Gastrocnemius medialis (tissue), 4 donors: ENCODE measurements around the gene FOXG1. TPM values are rescaled to one million over a fixed set of nuclear protein-coding genes. Genes with fewer than 3 reads are reported as not detected.

Source experiments
- ATAC-seq, 2 donors: fragments of 150-250 bp; one replicate each; pipeline ENCODE4 v1.9.1; 2016
- DNase-seq, 2 donors: peaks; one replicate each; pipeline ENCODE4 v3.0.0-alpha.2; 2019
- H3K27ac ChIP-seq, 4 donors: fragments of 200-600 bp; sonication (generic); 1 replicate in 1 of 4; 2 replicates in 3 of 4; pipeline ENCODE4 v1.5.1; 2016 to 2018; ENCODE audit warnings: mild to moderate bottlenecking in 2 of 4, moderate library complexity in 1 of 4
- H3K27me3 ChIP-seq, 3 donors: fragments of 200-600 bp; sonication (generic) in 2 of 3; 1 replicate in 1 of 3; 2 replicates in 2 of 3; pipeline versions ENCODE4 v1.5.1 to v1.6.0; 2016 to 2019; ENCODE audit warnings: mild to moderate bottlenecking in 1 of 3, moderate library complexity in 1 of 3
- H3K36me3 ChIP-seq, 2 donors: fragments of 200-600 bp; sonication (generic) in 1 of 2; one replicate each; pipeline ENCODE4 v1.5.1; 2017 to 2018
- H3K4me1 ChIP-seq, 2 donors: fragments of 200-600 bp; sonication (generic) in 1 of 2; one replicate each; pipeline ENCODE4 v1.5.1; 2016 to 2017; ENCODE audit warnings: mild to moderate bottlenecking in 2 of 2
- H3K4me3 ChIP-seq, 4 donors: fragments of 200-600 bp; sonication (generic) in 3 of 4; 1 replicate in 1 of 4; 2 replicates in 3 of 4; pipeline ENCODE4 v1.5.1; 2016 to 2019; ENCODE audit warnings: mild to moderate bottlenecking in 2 of 4
- H3K9me3 ChIP-seq, 3 donors: fragments of 200-600 bp; sonication (generic) in 2 of 3; 1 replicate in 1 of 3; 2 replicates in 2 of 3; pipeline ENCODE4 v1.5.1; 2016 to 2019
- CTCF ChIP-seq, 5 experiments: fragments of 450-650 bp in 3 of 5; fragments of 200-600 bp in 2 of 5; sonication (generic) in 2 of 5; IDR thresholded peaks in 4 of 5; conservative IDR thresholded peaks in 1 of 5; 1 replicate in 4 of 5; 2 replicates in 1 of 5; pipeline ENCODE4 v1.5.1; 2016 to 2019; ENCODE audit warnings: antibody characterized with exemption in 5 of 5, mild to moderate bottlenecking in 3 of 5, moderate library complexity in 3 of 5
- POLR2A ChIP-seq, 2 donors: fragments of 450-650 bp; IDR thresholded peaks; one replicate each; pipeline ENCODE4 v1.6.1; 2017; ENCODE audit warnings: antibody characterized with exemption in 2 of 2, mild to moderate bottlenecking in 2 of 2, moderate library complexity in 2 of 2
- in situ Hi-C, 4 donors: fragments of 200-750 bp; cut with MboI; loops; one replicate each; pipeline versions ENCODE4 v1.15.0 to v1.8.0; 2017; ENCODE audit warnings: low sequenced_read_pairs in 4 of 4
- intact Hi-C: fragments of 100-400 bp; cut with DNase I; formaldehyde crosslinking; loops from one replicate; pipeline ENCODE4 v1.15.1; 2023; ENCODE audit warnings: low total_unique reads
- total RNA-seq, 4 donors: library from RNA; depleted of rRNA; stranded (reverse); fragments of >200 nt; gene quantifications; one replicate each; pipeline versions ENCODE4 v1.1.0 to v1.2.3, GENCODE V29; 2016

FOXG1 gene
- total RNA-seq, 4 donors from 2014 or later = not detected

- Histone ChIP-seq H3K36me3 (no peaks in the 10 kb centered on the region), H3K9me3 (no peaks in the 10 kb centered on the region), H3K4me1 (no peaks in the 10 kb centered on the region), H3K27me3 (peaks cover 78 to 94% (median 87%) of the 10 kb centered on the region in 3 donors), H3K4me3 (no peak overlapping the region), H3K27ac (no peak overlapping the region)
- ATAC-seq (no peak), DNase-seq (no peak)
- in situ Hi-C loops = loop anchor here in 2 of 4 donors (25.0 kb wide), 2 partner anchors 764 to 1439 kb away; no protein-coding TSS in a partner anchor
- no peak for TF ChIP-seq POLR2A (IDR thresholded peaks at IDR 0.05)
- no peak for TF ChIP-seq CTCF (IDR thresholded peaks at IDR 0.05 in 4 of 5, conservative IDR thresholded peaks at IDR 0.05 in 1 of 5)
- intact Hi-C loops = no loop called here
Observed at GRCh38 chr14:28773176-28773575, 6.6 kb downstream of the FOXG1 start.

- H3K4me1 ChIP-seq = no peaks in the 10 kb centered on the region
- in situ Hi-C loops (loop anchor here in 2 of 4 donors (25.0 kb wide), 2 partner anchors 763 to 1438 kb away; no protein-coding TSS in a partner anchor), intact Hi-C loops (no loop called here)
- no peaks in the 10 kb centered on the region for H3K9me3 ChIP-seq
- H3K27me3 ChIP-seq = peaks cover 77 to 93% (median 87%) of the 10 kb centered on the region in 3 donors
- ATAC-seq = no peak
- DNase-seq = no peak
- H3K27ac ChIP-seq = no peak overlapping the region
- no peak overlapping the region for H3K4me3 ChIP-seq
- no peaks in the 10 kb centered on the region for H3K36me3 ChIP-seq
- no peak for TF ChIP-seq POLR2A (IDR thresholded peaks at IDR 0.05)
- TF ChIP-seq CTCF (IDR thresholded peaks at IDR 0.05 in 4 of 5, conservative IDR thresholded peaks at IDR 0.05 in 1 of 5) = no peak
Observed at GRCh38 chr14:28773861-28774691, 7.5 kb downstream of the FOXG1 start.

- Histone ChIP-seq H3K36me3 (no peaks in the 10 kb centered on the region), H3K27me3 (peaks cover 79 to 93% (median 87%) of the 10 kb centered on the region in 3 donors), H3K27ac (no peak overlapping the region), H3K9me3 (no peaks in the 10 kb centered on the region), H3K4me3 (no peak overlapping the region), H3K4me1 (no peaks in the 10 kb centered on the region)
- DNase-seq = no peak
- TF ChIP-seq CTCF (IDR thresholded peaks at IDR 0.05 in 4 of 5, conservative IDR thresholded peaks at IDR 0.05 in 1 of 5) = no peak
- no peak for TF ChIP-seq POLR2A (IDR thresholded peaks at IDR 0.05)
- in situ Hi-C loops (loop anchor here in 2 of 4 donors (25.0 kb wide), 2 partner anchors 762 to 1437 kb away; no protein-coding TSS in a partner anchor), intact Hi-C loops (no loop called here)
- ATAC-seq = no peak
Observed at GRCh38 chr14:28774764-28775735, 8.5 kb downstream of the FOXG1 start.

- Histone ChIP-seq H3K4me3 (no peak overlapping the region), H3K27ac (no peak overlapping the region), H3K9me3 (no peaks in the 10 kb centered on the region), H3K4me1 (no peaks in the 10 kb centered on the region), H3K27me3 (peaks cover 86 to 94% (median 93%) of the 10 kb centered on the region in 3 donors), H3K36me3 (no peaks in the 10 kb centered on the region)
- DNase-seq (no peak), ATAC-seq (no peak)
- TF ChIP-seq POLR2A (IDR thresholded peaks at IDR 0.05) (no peak), CTCF (IDR thresholded peaks at IDR 0.05 in 4 of 5, conservative IDR thresholded peaks at IDR 0.05 in 1 of 5) (no peak)
- in situ Hi-C loops = no loop called here
- intact Hi-C loops = no loop called here
Observed at GRCh38 chr14:28776482-28777266, 10.1 kb downstream of the FOXG1 start.
